HEK293T (cell line): Measurements from ENCODE around the gene RCAN1.

ENCODE experiments used
- ARNT ChIP-seq: fragments of 450-650 bp; IDR thresholded peaks from 2 replicates; pipeline ENCODE4 v1.6.1; 2017; ENCODE audit warnings: mild to moderate bottlenecking
- BHLHE40 ChIP-seq: fragments of 450-650 bp; IDR thresholded peaks from 2 replicates; pipeline ENCODE4 v1.6.1; 2016; ENCODE audit warnings: mild to moderate bottlenecking, moderate library complexity, borderline replicate concordance
- CTBP1 ChIP-seq: fragments of 450-650 bp; IDR thresholded peaks from 2 replicates; pipeline ENCODE4 v1.6.1; 2016; ENCODE audit warnings: borderline replicate concordance
- ELF4 ChIP-seq: fragments of 450-650 bp; IDR thresholded peaks from 2 replicates; pipeline ENCODE4 v1.6.1; 2017; ENCODE audit warnings: antibody characterized with exemption
- FOXA1 ChIP-seq: fragments of 450-650 bp; IDR thresholded peaks from 2 replicates; pipeline ENCODE4 v1.6.1; 2016; ENCODE audit warnings: mild to moderate bottlenecking
- FOXM1 ChIP-seq: fragments of 450-650 bp; IDR thresholded peaks from 2 replicates; pipeline ENCODE4 v1.6.1; 2017; ENCODE audit warnings: mild to moderate bottlenecking, borderline replicate concordance
- HDGF ChIP-seq: fragments of 450-650 bp; IDR thresholded peaks from 2 replicates; pipeline ENCODE4 v1.6.1; 2017; ENCODE audit warnings: antibody characterized with exemption, borderline replicate concordance
- L3MBTL2 ChIP-seq: fragments of 450-650 bp; conservative IDR thresholded peaks from 2 replicates; pipeline ENCODE4 v1.6.1; 2016; ENCODE audit warnings: mild to moderate bottlenecking
- NFRKB ChIP-seq: fragments of 450-650 bp; IDR thresholded peaks from 2 replicates; pipeline ENCODE4 v1.6.1; 2016; ENCODE audit warnings: mild to moderate bottlenecking, moderate library complexity
- SP1 ChIP-seq: fragments of 450-650 bp; IDR thresholded peaks from 2 replicates; pipeline ENCODE4 v1.6.1; 2017
- SUZ12 ChIP-seq: fragments of 450-650 bp; IDR thresholded peaks from 2 replicates; pipeline ENCODE4 v1.6.1; 2016; ENCODE audit warnings: mild to moderate bottlenecking
- TARDBP ChIP-seq: fragments of 450-650 bp; IDR thresholded peaks from 2 replicates; pipeline ENCODE4 v1.6.1; 2016
- ZNF384 ChIP-seq: fragments of 450-650 bp; IDR thresholded peaks from 2 replicates; pipeline ENCODE4 v1.6.1; 2016

GRCh38 chr21:34630536-34631143 lies 15.7 kb upstream of the RCAN1 start:
- no peak for TF ChIP-seq SP1
- no peak for TF ChIP-seq FOXM1
- TF ChIP-seq FOXA1 = no peak
- TF ChIP-seq TARDBP = no peak
- no peak for TF ChIP-seq ARNT
- no peak for TF ChIP-seq NFRKB
- TF ChIP-seq ELF4 = no peak
- TF ChIP-seq SUZ12 = no peak
- no peak for TF ChIP-seq L3MBTL2
- no peak for TF ChIP-seq BHLHE40
- no peak for TF ChIP-seq HDGF
- TF ChIP-seq CTBP1 = no peak
- TF ChIP-seq ZNF384 = no peak
